ENCODE measurements around the gene TBC1D17.

- TF ChIP-seq CTCF (IDR thresholded peaks at IDR 0.05) = no peak
- no peak for TF ChIP-seq POLR2A (IDR thresholded peaks at IDR 0.05)
Measured at GRCh38 chr19:49932731-49933131, 55.2 kb downstream of the TBC1D17 start.
